ENCODE data around the gene EPB42.

EPB42 gene

DNA sequence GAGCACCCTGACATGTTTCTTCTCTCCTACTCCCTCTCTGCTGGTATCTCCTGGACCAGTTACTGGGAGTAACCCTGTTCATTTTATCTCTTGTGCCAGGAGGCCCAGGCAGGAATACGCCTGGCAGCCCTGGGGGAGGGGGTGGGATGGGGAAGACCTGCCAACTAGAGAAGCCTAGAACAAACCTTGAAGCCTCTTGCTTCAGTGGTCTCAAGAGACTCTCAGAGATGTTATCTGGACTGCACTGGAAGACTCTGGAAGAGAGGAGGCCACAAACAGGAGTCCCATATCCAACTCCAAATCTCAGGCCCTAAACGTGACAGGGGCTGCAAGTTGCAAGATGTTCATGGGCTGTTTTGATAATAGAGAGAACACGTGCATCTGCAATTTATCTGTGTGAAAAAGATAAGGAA, at the start of gene EPB42:
EPB42 (minus strand) TSS at position 28 of the 413 bp plus-strand sequence. CDS start 193 bp downstream, outside the sequence.
- Histone ChIP-seq H3K27me3 (ENCODE audit: insufficient read depth, low read length) (peaks cover 2% of the 10 kb centered on the region), H3K36me3 (ENCODE audit: insufficient read depth, low read length) (no peaks in the 10 kb centered on the region), H3K9me3 (ENCODE audit: low read length) (no peaks in the 10 kb centered on the region), H2AFZ (ENCODE audit: low read depth, low read length) (no peak within 1 kb of the TSS), H3K4me3 (ENCODE audit: low read length) (no peak within 1 kb of the TSS), H3K4me1 (ENCODE audit: insufficient read depth, low read length) (peaks cover 5% of the 10 kb centered on the region)

DNA sequence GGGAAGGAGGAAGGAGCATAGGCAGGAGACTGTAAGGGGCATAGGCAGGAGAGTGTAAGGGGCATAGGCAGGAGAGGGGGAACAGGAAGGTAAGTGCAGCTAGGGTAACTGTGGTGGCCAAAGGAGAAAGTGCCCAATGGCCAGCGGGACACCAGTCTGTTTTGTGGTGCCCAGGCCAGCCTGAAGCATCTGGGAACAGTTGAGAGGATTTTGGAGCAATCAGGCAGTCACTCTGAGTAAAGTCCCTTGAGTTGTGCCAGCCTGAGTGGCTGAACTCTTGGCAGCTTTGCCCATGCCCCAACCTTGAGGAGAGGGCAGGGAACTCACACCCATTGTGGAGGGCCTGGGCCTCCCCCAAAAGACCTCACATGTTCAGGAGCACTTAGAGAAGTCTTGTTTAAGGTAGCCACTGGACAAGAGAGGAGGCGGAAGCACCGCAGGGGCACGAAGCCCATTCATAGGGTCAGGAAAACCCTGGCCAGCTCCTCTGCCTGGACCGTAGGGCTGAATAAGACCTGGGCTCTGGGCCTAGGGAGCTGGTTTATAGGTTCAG, 49.4 kb upstream of the EPB42 start:
- H3K36me3 ChIP-seq (ENCODE audit: insufficient read depth, low read length), result no peaks in the 10 kb centered on the region
- H3K9me3 ChIP-seq (ENCODE audit: low read length), result no peaks in the 10 kb centered on the region
- no peak overlapping the region for H2AFZ ChIP-seq (ENCODE audit: low read depth, low read length)
- H3K4me1 ChIP-seq (ENCODE audit: insufficient read depth, low read length), result no peaks in the 10 kb centered on the region
- peaks cover 8% of the 10 kb centered on the region for H3K27me3 ChIP-seq (ENCODE audit: insufficient read depth, low read length)
- H3K4me3 ChIP-seq (ENCODE audit: low read length), result no peak overlapping the region

DNA sequence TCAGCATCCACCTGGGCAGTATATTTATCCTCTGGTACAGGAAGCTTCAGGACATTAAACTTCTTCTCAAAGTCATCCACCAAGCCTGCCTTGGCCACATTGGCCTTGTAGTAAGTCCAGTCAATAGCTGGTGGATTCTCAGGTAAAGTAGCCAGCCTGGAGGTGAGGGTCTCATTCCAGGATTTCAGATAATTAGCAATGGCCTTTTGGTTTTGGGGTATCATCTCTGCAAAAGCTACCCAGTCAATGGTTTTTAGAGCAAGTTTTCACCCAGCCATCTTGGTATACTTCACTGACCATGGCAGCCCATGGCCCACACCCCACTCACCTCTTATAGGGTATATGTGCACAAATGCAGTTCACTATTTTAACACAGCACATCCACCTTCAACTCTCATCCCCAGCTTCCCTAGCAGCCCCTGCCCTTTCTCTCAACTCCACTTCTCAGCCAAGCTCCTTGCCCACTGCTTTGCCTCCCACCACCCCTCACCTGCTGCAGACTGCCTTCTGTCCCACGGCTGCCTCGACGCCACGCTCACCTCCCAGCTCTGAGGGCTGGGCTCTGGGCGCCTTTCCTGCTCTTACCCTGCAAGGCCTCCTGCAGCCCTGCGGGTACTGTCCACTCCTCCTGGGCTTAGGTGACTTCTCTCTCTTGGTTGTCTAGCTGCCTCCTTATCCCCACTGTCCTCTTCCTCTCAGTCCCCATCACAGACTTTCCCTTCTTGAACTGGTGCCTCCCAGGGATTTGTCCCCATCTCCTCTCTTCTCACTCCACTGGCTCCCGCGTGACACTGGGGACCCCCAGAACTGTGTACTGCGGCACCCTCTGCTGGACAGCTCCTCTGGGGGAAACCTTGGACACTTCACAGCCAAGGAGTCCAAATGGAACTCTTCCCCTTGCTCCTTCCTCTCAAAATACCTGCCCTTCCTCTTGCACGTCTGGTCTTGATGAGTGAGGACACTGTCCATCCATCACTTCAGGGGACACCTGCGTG, 47.6 kb upstream of the EPB42 start:
- Histone ChIP-seq H3K36me3 (ENCODE audit: insufficient read depth, low read length) (no peaks in the 10 kb centered on the region), H3K4me3 (ENCODE audit: low read length) (no peak overlapping the region), H2AFZ (ENCODE audit: low read depth, low read length) (no peak overlapping the region), H3K9me3 (ENCODE audit: low read length) (no peaks in the 10 kb centered on the region), H3K27me3 (ENCODE audit: insufficient read depth, low read length) (peaks cover 8% of the 10 kb centered on the region), H3K4me1 (ENCODE audit: insufficient read depth, low read length) (no peaks in the 10 kb centered on the region)

DNA sequence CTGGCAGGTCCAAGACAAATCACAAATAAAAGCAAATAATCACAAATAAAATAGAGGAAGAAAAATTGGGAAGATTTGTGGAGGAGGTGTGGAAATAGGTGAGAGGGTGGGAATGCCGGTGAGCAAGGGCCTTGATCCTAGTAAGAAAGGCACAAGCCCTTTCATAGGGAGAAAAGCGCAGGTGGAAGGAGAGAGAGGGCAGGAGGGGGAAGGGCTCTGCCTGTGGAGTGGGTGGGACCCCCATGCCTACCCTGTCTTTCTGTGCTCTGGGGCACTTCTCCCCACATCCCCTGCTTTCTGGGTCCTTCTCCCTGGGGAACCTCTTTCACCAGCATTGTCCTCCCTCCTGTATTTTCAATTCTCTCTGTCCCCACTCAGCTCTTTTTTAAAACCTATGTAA, 46.6 kb upstream of the EPB42 start:
- peaks cover 8% of the 10 kb centered on the region for H3K27me3 ChIP-seq (ENCODE audit: insufficient read depth, low read length)
- H3K4me1 ChIP-seq (ENCODE audit: insufficient read depth, low read length), result no peaks in the 10 kb centered on the region
- H3K4me3 ChIP-seq (ENCODE audit: low read length), result no peak overlapping the region
- H3K36me3 ChIP-seq (ENCODE audit: insufficient read depth, low read length), result no peaks in the 10 kb centered on the region
- H3K9me3 ChIP-seq (ENCODE audit: low read length), result no peaks in the 10 kb centered on the region
- H2AFZ ChIP-seq (ENCODE audit: low read depth, low read length), result no peak overlapping the region

DNA sequence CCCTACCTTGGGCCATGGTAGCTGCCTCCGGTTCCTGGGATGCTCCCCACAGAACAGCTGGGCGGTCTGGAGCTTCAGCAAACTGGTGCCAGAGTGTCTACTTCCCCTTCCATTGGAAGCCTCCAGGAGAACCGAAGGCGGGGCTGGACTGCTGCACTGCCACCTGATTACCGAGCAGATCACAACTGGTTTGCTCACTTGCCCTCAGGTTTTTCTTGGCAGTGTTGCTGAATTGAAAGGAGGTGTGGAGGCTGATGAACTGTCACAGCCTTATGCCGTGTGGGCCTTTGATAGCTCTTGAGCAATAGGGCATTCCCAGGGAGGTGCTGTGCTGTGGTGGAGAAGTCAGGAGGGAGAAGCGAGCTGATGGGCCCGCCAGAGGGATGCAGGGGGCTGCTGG, 46.0 kb upstream of the EPB42 start, which contains the start of gene TGM5:
TGM5 (minus strand) TSS at position 95 of the 400 bp plus-strand sequence; CDS start at position 16, 79 bp downstream.
- H3K27me3 ChIP-seq (ENCODE audit: insufficient read depth, low read length), result peaks cover 8% of the 10 kb centered on the region
- no peaks in the 10 kb centered on the region for H3K4me1 ChIP-seq (ENCODE audit: insufficient read depth, low read length)
- H3K36me3 ChIP-seq (ENCODE audit: insufficient read depth, low read length), result no peaks in the 10 kb centered on the region
- no peak within 1 kb of the TSS for H2AFZ ChIP-seq (ENCODE audit: low read depth, low read length)
- H3K4me3 ChIP-seq (ENCODE audit: low read length), result no peak within 1 kb of the TSS
- H3K9me3 ChIP-seq (ENCODE audit: low read length), result no peaks in the 10 kb centered on the region

DNA sequence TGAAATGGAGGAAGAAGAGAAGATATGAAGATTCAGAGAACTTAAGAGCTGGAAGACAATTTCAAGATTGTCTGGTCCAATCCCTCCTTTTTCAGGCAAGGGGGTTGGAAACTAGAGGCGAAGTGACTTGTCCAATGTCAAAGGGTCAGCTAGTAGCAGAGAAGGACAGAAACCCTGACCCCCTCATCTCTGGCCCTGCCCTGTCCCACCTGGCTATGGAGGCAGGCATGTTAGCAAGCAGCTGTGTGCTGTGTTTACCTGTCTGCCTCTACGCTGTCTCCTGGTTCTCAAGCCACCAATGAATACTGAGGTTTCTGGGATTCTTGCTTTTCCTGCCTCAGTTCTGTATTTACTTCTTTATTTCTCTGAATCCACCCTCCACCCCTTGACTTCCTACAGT, 45.6 kb upstream of the EPB42 start:
- Histone ChIP-seq H3K36me3 (ENCODE audit: insufficient read depth, low read length) (no peaks in the 10 kb centered on the region), H2AFZ (ENCODE audit: low read depth, low read length) (no peak overlapping the region), H3K9me3 (ENCODE audit: low read length) (no peaks in the 10 kb centered on the region), H3K4me1 (ENCODE audit: insufficient read depth, low read length) (no peaks in the 10 kb centered on the region), H3K27me3 (ENCODE audit: insufficient read depth, low read length) (peaks cover 8% of the 10 kb centered on the region), H3K4me3 (ENCODE audit: low read length) (no peak overlapping the region)

DNA sequence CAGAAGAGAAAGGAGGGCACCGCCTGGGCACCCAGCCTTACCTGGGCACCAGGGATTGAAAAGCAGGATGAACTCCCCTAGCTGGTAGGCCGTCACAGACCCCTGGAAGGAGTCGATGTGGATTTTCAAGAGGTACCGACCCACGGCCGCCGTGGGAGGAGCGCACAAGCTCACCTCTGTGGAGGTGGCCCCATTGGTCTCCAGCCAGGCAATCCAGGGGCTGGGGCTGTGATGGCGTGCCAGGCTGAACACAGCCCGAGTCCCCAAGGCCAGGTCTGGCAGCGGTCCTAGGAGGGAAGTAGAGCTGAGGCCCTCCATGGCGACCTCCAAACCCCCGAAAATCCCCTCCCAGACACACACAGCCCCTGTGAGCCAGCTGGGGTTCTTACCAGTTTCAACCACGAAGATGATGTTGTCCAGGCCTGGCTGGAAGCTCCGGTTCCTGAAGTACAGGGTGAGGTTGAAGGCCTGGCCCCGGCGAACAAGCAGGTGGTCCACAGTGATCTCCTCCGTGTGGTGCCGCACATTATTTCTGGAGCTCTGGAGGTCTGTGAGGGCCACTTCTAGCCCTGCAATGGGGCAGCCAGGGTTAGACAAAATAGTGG, 39.3 kb upstream of the EPB42 start:
- Histone ChIP-seq H3K9me3 (ENCODE audit: low read length) (no peaks in the 10 kb centered on the region), H2AFZ (ENCODE audit: low read depth, low read length) (no peak overlapping the region), H3K4me3 (ENCODE audit: low read length) (no peak overlapping the region), H3K4me1 (ENCODE audit: insufficient read depth, low read length) (no peaks in the 10 kb centered on the region), H3K36me3 (ENCODE audit: insufficient read depth, low read length) (no peaks in the 10 kb centered on the region), H3K27me3 (ENCODE audit: insufficient read depth, low read length) (peaks cover 5% of the 10 kb centered on the region)

DNA sequence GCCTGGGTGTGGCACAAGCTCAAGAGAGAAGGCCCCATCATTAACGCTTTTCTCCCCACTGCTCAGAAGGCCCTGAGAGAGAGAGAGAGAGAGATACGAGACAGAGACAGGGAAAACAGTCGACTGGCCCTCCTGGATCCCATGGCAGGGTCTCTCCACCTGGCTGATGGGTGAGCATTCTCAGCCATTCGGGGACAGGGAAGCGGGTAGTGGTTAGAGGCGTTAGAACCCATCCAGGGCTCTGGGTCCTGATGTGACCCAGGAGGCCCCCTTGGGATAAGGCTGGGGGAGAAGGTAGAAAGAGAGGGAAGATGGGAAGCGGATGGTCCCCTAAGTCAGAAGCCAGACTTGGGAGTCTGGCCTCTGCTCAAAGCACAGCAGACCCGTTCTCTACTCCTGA, 38.0 kb upstream of the EPB42 start:
- H2AFZ ChIP-seq (ENCODE audit: low read depth, low read length), result no peak overlapping the region
- no peaks in the 10 kb centered on the region for H3K4me1 ChIP-seq (ENCODE audit: insufficient read depth, low read length)
- no peak overlapping the region for H3K4me3 ChIP-seq (ENCODE audit: low read length)
- H3K27me3 ChIP-seq (ENCODE audit: insufficient read depth, low read length), result peaks cover 5% of the 10 kb centered on the region
- H3K36me3 ChIP-seq (ENCODE audit: insufficient read depth, low read length), result no peaks in the 10 kb centered on the region
- no peaks in the 10 kb centered on the region for H3K9me3 ChIP-seq (ENCODE audit: low read length)

DNA sequence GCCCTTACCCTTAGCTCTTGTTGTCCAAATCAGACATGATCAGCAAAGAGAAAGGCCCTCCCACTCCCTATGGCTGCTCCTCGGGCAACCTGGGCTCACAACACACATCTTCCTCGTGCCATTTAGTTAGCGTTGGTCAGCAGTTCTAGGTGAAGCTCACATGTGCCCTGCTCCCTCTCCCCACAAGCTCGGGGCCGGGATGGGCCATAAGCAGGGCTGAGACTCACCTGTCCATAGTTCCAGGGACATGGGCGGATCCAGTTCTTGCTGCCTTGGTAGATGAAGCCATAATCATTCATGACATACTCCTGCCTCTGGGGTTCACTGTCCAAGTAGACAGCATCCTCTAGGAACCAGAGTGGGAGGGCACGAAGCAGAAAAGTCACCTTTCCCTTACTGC, 35.5 kb upstream of the EPB42 start:
- H2AFZ ChIP-seq (ENCODE audit: low read depth, low read length), result no peak overlapping the region
- no peaks in the 10 kb centered on the region for H3K4me1 ChIP-seq (ENCODE audit: insufficient read depth, low read length)
- H3K27me3 ChIP-seq (ENCODE audit: insufficient read depth, low read length), result peaks cover 9% of the 10 kb centered on the region
- no peaks in the 10 kb centered on the region for H3K36me3 ChIP-seq (ENCODE audit: insufficient read depth, low read length)
- H3K4me3 ChIP-seq (ENCODE audit: low read length), result no peak overlapping the region
- no peaks in the 10 kb centered on the region for H3K9me3 ChIP-seq (ENCODE audit: low read length)

DNA sequence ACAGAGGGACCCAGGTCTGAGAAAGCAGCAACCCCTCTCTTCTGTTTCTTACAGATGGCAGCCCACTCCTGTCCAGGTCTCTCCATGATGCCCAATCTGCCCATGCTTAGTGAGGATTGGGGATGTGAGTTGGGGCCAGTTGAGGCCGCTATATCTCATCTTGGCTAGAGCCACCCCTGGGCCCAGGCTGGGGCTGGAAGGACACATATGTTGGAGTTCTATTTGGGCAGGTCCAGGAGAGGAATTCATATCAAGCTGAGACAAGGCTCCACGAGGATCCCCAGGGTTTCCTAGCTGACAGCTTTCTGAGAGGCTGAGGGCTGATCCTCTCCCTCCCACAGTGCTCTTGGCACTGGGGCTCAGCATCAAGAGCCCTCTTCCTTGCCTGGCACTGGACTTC, 34.6 kb upstream of the EPB42 start:
- Histone ChIP-seq H3K9me3 (ENCODE audit: low read length) (no peaks in the 10 kb centered on the region), H3K27me3 (ENCODE audit: insufficient read depth, low read length) (peaks cover 9% of the 10 kb centered on the region), H3K36me3 (ENCODE audit: insufficient read depth, low read length) (no peaks in the 10 kb centered on the region), H3K4me1 (ENCODE audit: insufficient read depth, low read length) (no peaks in the 10 kb centered on the region), H3K4me3 (ENCODE audit: low read length) (no peak overlapping the region), H2AFZ (ENCODE audit: low read depth, low read length) (no peak overlapping the region)

DNA sequence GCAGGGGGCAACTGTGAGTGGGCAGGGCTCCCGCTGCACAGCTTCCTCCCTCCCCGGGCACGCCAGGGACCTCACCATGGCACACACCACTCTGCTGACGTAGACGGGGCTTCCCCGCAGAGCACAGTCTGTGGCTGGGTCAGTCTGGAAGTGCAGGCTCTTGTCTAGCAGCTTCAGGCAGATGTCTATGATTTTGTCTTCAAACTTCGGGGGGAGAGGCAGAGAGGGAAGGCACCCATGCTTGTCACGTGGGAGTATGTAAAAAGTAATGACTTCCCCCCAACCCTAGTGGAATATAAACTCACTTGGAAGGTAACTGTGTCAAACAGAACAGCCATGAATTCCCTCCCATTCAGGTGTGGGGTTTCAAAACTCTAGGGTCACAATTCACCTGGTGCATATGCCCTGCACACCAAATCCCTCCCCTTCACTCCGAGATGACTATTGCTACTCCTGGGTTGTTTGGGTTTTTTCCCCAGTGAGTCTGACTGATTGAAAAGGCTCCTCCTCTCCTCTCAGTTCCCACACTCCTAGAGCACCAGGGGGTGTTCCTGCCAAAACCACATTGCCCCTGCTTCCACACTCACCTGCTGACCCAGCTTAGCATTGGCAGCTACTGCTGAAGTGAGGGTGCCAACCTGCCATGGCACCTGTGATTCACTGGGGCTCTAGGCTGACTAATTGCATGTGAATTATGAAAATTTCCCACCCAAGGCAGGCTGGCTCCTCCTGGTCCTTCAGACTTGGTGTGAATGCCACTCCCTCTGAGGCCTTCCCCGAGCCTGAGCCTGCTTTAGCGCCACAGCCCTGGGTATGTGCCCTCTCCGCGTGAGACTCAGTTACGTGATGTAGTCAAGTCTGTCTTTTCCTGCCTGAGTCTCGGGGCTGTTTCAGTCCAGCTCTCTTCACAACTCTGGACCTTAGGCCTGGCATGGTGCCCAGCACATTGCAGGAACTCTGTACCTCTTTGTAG, 32.9 kb upstream of the EPB42 start:
- Histone ChIP-seq H3K4me1 (ENCODE audit: insufficient read depth, low read length) (no peaks in the 10 kb centered on the region), H3K9me3 (ENCODE audit: low read length) (no peaks in the 10 kb centered on the region), H3K36me3 (ENCODE audit: insufficient read depth, low read length) (no peaks in the 10 kb centered on the region), H2AFZ (ENCODE audit: low read depth, low read length) (no peak overlapping the region), H3K4me3 (ENCODE audit: low read length) (no peak overlapping the region), H3K27me3 (ENCODE audit: insufficient read depth, low read length) (peaks cover 9% of the 10 kb centered on the region)

DNA sequence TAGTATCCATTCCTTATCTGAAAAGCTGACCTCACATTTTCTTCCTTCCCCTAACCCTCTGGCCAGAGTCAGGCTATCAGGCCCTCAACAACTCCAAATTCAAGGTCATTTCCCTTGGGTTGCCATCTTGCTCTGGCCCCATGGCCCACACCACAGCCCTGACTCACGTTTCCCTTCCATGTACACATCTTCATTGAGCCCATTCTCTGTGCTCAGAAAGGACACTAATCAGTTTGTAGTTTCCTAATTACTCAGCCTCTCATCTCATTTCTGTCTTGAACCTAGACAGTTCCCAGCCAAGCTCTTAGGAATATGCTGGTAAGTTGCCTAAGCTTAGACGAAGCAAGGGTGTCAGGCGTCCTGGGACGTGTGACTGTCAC, 31.0 kb upstream of the EPB42 start:
- H3K9me3 ChIP-seq (ENCODE audit: low read length), result no peaks in the 10 kb centered on the region
- H3K27me3 ChIP-seq (ENCODE audit: insufficient read depth, low read length), result peaks cover 9% of the 10 kb centered on the region
- H2AFZ ChIP-seq (ENCODE audit: low read depth, low read length), result no peak overlapping the region
- no peaks in the 10 kb centered on the region for H3K4me1 ChIP-seq (ENCODE audit: insufficient read depth, low read length)
- no peak overlapping the region for H3K4me3 ChIP-seq (ENCODE audit: low read length)
- no peaks in the 10 kb centered on the region for H3K36me3 ChIP-seq (ENCODE audit: insufficient read depth, low read length)

All from neuron (in vitro differentiated cells).